ENCODE data around the gene AGAP5.
"Not testable (repeated sequence)": the region's sequence is repeated elsewhere in the genome, so short reads cannot be mapped to it uniquely, and the experiment has no call there.

DNA sequence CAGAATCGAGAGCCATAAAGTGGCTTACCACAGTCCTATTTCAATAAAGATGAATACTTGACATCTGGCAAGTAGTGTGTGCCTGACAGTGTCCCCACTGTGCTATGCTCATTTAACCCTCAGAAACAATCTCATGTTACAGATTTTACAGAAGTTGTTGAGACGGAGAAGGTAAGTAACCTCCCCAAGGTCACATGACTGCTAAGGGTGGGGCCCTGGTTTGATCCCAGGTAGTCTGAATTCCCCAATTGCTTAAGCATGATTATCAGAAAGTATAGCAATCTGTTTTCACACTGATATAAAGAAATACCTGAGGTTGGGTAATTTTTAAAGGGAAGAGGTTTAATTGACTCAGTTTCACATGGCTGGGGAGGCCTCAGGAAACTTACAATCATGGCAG, 910 bp upstream of the AGAP5 start:
- not testable (repeated sequence) for TF ChIP-seq EZH2 (IDR thresholded peaks at IDR 0.05; ENCODE audit: low read depth, low read length, severe bottlenecking); EP300 (IDR thresholded peaks at IDR 0.05; ENCODE audit: borderline replicate concordance in 1 of 2, low read depth in 2 of 2, low read length in 2 of 2); CREB1 (IDR thresholded peaks at IDR 0.05); RAD21 (IDR thresholded peaks at IDR 0.05 in 1 of 2, conservative IDR thresholded peaks at IDR 0.05 in 1 of 2; ENCODE audit: low read depth in 2 of 2, low read length in 2 of 2); CHD2 (IDR thresholded peaks at IDR 0.05; ENCODE audit: low read length); CTCF (IDR thresholded peaks at IDR 0.05; ENCODE audit: control extremely low read depth in 1 of 3, insufficient read depth in 1 of 3, low read depth in 1 of 3, low read length in 3 of 3); POLR2A (IDR thresholded peaks at IDR 0.05; ENCODE audit: control extremely low read depth in 1 of 2, low read depth in 2 of 2, low read length in 2 of 2); HDAC6 (IDR thresholded peaks at IDR 0.05; ENCODE audit: low read depth, low read length)
